Epithelial cell of proximal tubule (primary cell): ENCODE results near the gene CPN1. TPM values are rescaled to one million over a fixed set of nuclear protein-coding genes. Genes with fewer than 3 reads are reported as not detected.
"Not testable (repeated sequence)": the region's sequence is repeated elsewhere in the genome, so short reads cannot be mapped to it uniquely, and the experiment has no call there.

ENCODE experiments used
- DNase-seq: peaks from one replicate; pipeline ENCODE4 v3.0.0-alpha.2; 2011; ENCODE audit warnings: low read depth
- H3K4me3 ChIP-seq: 2 replicates; pipeline ENCODE4 v1.5.1; 2011; ENCODE audit warnings: low read depth, mild to moderate bottlenecking, low read length
- total RNA-seq: library from RNA; depleted of rRNA; stranded (reverse); fragments of >200 nt; gene quantifications from 2 replicates; pipeline ENCODE4 v1.2.3, GENCODE V29; 2015
- TF ChIP-seq, protein P1 (sequence below): conservative IDR thresholded peaks from 2 replicates; pipeline ENCODE4 v1.5.1; 2012; ENCODE audit warnings: low read depth, mild to moderate bottlenecking, low read length

Gene CPN1
- total RNA-seq, result not detected in 2 replicates

DNA sequence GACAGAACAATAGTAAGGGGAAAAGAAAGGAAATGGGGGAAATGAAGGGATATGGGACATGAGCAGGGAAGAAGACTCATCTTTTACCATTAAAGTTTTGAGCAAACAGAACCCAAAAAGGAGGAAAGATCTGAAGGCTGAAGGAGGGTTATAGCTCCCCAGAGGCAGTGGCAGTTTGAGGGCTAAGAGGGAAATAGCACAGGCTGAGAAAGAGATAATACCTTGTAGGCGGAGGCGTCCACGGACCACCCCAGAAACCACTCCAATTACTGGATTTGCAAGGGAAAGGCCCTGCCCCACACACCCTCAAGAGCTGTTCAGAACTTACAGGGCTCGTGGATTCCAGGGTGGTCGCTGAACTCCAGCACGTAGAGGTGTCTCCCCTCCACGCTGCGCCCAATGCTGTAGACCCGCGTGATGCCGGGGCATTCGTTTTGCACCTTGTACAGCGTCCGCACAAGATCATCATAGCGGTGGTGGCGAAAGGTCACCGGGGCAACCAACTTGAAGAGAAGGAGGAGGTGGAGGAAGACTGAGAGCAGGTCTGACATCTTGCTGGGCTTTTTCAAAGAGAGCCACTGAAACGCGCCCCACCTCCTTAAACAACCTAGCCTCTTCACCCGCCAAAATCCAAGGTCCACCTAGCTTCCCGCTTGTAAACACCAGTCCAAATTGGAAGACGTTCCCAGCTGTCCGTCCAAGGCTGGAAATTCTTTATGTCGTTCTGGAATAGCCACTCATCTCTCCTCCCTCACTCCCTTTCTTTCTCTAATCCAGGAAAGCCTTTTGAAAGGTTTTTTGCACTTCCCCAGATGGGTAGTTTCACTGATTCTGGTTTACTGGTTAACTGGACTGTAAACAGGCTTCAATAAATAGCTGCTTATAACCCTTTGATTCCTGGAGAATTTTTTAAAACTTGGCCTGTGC, at the start of gene CPN1:
Gene CPN1 (minus strand): TSS at position 795 of the 927 bp plus-strand sequence. CDS start 244 bp downstream, at position 551.
- TF ChIP-seq, protein P1, sequence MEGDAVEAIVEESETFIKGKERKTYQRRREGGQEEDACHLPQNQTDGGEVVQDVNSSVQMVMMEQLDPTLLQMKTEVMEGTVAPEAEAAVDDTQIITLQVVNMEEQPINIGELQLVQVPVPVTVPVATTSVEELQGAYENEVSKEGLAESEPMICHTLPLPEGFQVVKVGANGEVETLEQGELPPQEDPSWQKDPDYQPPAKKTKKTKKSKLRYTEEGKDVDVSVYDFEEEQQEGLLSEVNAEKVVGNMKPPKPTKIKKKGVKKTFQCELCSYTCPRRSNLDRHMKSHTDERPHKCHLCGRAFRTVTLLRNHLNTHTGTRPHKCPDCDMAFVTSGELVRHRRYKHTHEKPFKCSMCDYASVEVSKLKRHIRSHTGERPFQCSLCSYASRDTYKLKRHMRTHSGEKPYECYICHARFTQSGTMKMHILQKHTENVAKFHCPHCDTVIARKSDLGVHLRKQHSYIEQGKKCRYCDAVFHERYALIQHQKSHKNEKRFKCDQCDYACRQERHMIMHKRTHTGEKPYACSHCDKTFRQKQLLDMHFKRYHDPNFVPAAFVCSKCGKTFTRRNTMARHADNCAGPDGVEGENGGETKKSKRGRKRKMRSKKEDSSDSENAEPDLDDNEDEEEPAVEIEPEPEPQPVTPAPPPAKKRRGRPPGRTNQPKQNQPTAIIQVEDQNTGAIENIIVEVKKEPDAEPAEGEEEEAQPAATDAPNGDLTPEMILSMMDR, result no peak
- no peak for DNase-seq
- H3K4me3 ChIP-seq, result no peak within 1 kb of the TSS

DNA sequence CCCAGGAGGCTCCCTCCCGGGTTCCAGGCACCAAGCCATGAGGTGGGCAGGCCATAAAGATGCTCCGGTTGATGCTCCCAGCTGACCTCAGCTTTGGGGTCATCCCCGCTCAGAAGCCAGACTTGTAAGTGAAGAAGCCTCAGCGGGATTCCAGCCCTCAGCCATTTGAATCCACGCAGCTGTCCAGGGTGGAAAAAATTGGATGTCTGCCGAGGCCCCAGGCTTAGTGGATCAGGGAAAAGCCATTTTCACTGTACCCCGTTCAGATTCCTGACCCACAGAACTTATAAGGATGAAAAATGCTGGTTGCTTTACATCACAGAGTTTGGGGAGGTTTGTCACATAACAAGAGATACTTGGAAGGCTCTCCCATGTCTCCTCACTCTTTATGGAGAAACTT, 49.2 kb upstream of the CPN1 start:
- DNase-seq, result no peak
- no peak overlapping the region for H3K4me3 ChIP-seq
- TF ChIP-seq, protein P1, result no peak

DNA sequence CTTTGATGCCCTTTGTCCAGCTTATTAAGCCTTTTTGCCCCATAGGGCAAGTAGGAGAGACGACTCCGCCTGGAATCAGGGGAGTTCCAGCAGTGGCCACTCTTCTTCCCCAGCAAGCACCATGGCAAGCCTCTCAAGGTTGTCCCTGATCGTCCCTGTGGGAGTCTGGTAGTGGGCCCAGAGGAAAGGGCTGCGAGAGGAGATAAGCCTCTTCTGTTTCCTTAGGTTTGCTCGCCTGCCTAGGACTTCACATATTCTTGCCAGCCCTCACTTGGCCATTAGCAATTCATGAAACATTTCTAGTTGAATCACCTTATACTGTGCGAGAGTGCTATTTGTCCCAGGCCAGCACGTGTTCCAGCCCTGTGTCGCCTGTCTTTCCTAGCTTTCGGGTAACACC, 47.8 kb upstream of the CPN1 start:
- H3K4me3 ChIP-seq, result no peak overlapping the region
- DNase-seq, result no peak
- TF ChIP-seq, protein P1, result no peak

DNA sequence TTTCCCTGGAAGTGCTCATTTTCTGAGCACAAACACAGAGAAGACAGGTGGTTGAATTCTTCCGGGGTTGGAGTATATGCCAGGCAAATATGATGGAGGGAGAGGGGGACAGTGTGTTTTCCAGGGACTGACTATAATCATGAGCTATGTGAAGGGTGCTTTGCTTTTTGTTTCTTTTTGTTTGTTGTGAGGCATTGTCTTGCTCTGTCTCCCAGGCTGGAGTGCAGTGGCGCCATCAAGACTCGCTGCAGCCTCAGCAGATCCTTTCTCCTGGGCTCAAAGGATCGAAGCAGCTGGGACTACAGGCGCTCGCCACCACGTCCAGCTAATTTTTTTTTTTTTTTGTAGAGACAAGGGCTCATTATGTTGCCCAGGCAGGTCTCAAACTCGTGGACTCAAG, 47.3 kb upstream of the CPN1 start:
- no peak overlapping the region for H3K4me3 ChIP-seq
- no peak for DNase-seq
- TF ChIP-seq, protein P1, result no peak

DNA sequence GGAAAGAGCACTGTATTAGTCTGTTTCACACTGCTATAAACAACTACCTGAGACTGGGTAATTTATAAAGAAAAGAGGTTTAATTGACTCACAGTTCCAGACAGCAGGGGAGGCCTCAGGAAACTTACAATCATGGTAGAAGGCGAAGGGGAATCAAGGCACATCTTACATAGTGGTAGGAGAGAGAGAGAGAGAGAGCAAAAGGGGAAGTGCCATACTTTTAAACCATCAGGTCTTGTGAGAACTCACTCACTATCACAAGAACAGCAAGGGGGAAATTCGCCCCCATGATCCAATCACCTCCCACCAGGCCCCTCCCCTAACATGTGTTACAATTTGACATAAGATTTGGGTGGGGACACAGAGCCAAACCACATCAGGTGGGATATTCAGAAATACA, 43.7 kb upstream of the CPN1 start:
- not testable (repeated sequence) for DNase-seq, H3K4me3 ChIP-seq

DNA sequence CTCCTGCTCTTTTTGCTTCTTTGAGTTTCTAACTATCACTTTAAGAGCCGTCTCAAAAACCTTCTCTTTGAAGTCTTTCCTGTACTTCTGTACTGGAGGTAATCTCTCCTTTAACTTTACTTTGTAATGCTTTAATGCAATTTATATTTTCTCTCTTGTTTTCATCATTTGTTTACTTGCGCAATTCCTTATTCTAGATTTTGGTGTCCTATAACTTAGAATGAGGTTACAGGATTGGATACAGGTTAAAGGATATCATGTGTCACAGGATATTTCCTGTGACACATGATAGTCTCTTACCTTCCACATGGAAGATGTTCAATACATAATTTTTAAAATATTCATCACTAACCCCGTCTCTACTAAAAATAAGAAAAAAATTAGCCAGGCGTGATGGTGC, 42.4 kb upstream of the CPN1 start:
- TF ChIP-seq, protein P1, result no peak
- H3K4me3 ChIP-seq, result no peak overlapping the region
- no peak for DNase-seq

DNA sequence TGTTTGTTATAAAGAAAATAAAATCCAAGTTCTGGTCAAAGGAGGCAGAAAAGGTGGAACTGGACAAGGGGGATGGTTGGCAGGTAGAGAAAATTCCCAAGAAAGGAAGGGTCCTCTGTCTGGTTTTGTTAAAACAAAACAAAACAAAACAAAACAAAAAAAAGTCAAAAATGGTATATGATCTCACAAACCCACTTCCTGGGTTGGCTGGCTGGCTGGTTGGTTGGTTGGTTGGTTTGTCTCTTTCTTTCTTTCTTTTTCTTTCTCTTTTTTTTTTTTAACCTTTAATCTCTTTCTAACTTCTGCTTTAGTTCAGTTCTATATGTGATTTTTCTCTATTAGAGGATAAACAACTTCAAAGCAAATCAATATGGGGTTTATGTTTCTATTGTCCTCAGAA, 41.1 kb upstream of the CPN1 start:
- no peak for DNase-seq
- TF ChIP-seq, protein P1, result no peak
- H3K4me3 ChIP-seq, result no peak overlapping the region
